Urinary bladder (tissue), 4 donors: Measurements from ENCODE around the gene MEF2D. TPM values are rescaled to one million over a fixed set of nuclear protein-coding genes. Genes with fewer than 3 reads are reported as not detected.
A peak's percentile ranks its signal among the peaks of the same experiment; 100 is the strongest.

Experiments used
- DNase-seq: peaks from one replicate; pipeline ENCODE4 v3.0.0-alpha.2; 2015; ENCODE audit errors: extremely low spot score
- H3K27ac ChIP-seq: one replicate; pipeline ENCODE4 v1.5.1; 2013; ENCODE audit warnings: low read depth, mild to moderate bottlenecking, moderate library complexity
- H3K36me3 ChIP-seq: one replicate; pipeline ENCODE4 v1.6.1; 2013; ENCODE audit warnings: mild to moderate bottlenecking, moderate library complexity; ENCODE audit not compliant: insufficient read depth
- H3K4me1 ChIP-seq: one replicate; pipeline ENCODE4 v1.6.1; 2013; ENCODE audit warnings: mild to moderate bottlenecking, moderate library complexity; ENCODE audit not compliant: insufficient read depth
- H3K4me3 ChIP-seq: one replicate; pipeline ENCODE4 v1.5.1; 2013; ENCODE audit warnings: low read depth, low read length
- WGBS: extraction: QIAGEN DNeasy Blood & Tissue Kit; methylation state at CpG from one replicate; pipeline ENCODE4 v1.1.7; 2013; 5-methylcytosine and 5-hydroxymethylcytosine counted together
- polyA plus RNA-seq: library from polyadenylated mRNA; stranded (reverse); fragments of 200-250 nt; gene quantifications from one replicate; pipeline ENCODE4 v1.2.3, GENCODE V29; 2013
- total RNA-seq: library from RNA; depleted of rRNA; stranded (reverse); fragments of >200 nt; gene quantifications from one replicate; pipeline ENCODE4 v1.2.3, GENCODE V29; 2014
- donor health status: healthy with polysubstance abuse.
- donor health status: healthy.

The MEF2D gene
- total and polyA plus RNA-seq, 2 donors = 10.0 to 55.5 TPM

DNA sequence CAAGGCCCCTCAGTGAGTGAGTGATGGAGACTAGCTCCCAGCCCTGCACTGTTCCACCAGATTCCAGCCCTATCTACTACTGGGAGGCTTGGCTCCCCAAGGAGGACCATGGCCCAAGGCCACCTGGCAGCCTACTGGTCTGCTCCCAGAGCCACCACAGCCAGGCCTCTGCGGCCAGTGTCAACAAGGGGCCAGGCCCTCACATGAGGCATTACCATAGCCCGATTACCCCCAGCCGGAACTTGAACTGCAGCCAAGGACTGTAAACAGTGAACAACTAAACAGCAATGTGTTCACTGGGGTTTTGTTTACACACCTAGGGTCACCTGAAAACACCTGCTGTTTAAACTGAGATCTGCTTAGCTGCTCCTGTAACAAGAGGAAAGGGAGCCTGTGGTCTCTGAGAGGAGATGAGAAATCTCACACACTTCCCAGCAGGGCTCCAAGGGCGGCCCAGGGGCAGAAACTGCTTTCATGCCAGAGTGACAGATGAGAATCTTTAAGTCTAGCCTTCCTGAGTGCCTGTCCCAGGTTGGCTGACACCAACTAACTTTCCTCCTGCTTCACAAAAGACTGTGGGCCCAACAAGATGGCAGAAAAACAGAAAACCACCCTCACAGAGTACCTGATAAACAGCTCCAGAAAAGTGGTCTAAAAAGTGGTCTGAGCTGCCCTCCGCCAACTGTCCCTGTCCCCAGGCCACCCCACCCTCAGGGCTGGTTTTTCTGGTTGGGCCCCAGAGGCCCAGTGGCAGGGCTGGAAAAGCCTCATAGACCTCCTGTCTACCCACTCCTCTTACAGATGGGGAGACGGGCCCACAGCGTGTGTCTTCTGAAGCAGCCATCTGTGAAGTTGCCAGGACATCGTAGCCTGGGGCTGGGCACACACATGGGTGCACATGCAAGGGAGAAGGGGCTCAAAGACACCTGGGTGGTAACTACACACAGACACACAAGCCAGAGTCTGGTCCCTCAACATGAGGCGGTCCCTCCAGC, 28.8 kb downstream of the MEF2D start:
- Histone ChIP-seq H3K36me3 (peaks cover 9% of the 10 kb centered on the region), H3K4me1 (no peaks in the 10 kb centered on the region), H3K4me3 (no peak overlapping the region), H3K27ac (peak overlapping the region; percentile 64)
- WGBS = 64% methylated on average over 9 of the region's 9 CpGs
- no peak for DNase-seq

DNA sequence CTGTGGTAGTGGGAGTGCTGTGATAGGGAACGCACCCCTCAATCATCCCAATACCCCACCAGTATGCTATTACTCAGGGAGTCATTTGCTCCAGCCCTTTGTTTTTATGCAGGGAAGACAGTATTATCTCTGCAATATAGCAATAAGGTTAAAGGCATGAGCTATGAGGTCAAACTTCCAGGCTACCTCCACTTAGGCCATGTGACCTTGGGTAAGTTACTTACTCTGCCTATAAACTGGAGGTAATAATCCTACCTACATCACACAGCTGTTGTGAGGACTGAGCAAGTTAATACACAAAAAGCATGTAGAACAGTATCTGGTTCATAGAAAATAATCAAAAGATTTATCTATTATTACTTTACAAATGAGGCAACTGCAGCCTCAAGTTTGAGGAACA, 30.1 kb downstream of the MEF2D start:
- 98% methylated on average over 1 of the region's 1 CpG for WGBS
- H3K36me3 ChIP-seq = peaks cover 9% of the 10 kb centered on the region
- no peak for DNase-seq
- no peak overlapping the region for H3K27ac ChIP-seq
- no peak overlapping the region for H3K4me3 ChIP-seq
- H3K4me1 ChIP-seq = no peaks in the 10 kb centered on the region

- Histone ChIP-seq H3K36me3 (peaks cover 9% of the 10 kb centered on the region), H3K4me1 (no peaks in the 10 kb centered on the region), H3K4me3 (no peak overlapping the region), H3K27ac (no peak overlapping the region)
- 87% methylated on average over 6 of the region's 6 CpGs for WGBS
- DNase-seq = no peak
Observed at GRCh38 chr1:156468693-156469345, 31.8 kb downstream of the MEF2D start.

DNA sequence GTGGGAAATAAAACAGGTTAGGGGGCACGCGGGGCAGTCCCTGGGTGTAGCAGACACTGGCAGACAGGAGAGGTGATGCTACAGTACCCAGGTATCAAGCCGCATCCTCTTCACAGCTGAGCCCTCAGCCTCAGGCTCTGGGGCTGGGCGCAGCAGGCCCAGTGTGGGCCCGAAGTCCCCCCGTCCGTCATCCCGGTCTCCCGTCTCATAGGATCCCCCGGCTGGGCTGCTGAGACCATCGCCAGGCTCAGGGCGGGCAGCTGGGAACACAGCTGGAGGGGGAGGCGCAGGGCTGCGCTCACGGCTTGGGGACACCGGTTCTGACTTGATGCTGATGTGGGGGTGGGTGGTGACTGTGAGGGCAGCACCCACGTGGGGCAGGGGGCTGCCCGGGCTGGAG, 32.7 kb downstream of the MEF2D start:
- H3K27ac ChIP-seq = no peak overlapping the region
- 88% methylated on average over 18 of the region's 18 CpGs for WGBS
- H3K36me3 ChIP-seq = peaks cover 9% of the 10 kb centered on the region
- no peaks in the 10 kb centered on the region for H3K4me1 ChIP-seq
- H3K4me3 ChIP-seq = no peak overlapping the region
- no peak for DNase-seq

GRCh38 chr1:156467385-156467784, 33.2 kb downstream of the MEF2D start:
- no peaks in the 10 kb centered on the region for H3K4me1 ChIP-seq
- H3K4me3 ChIP-seq = no peak overlapping the region
- peaks cover 9% of the 10 kb centered on the region for H3K36me3 ChIP-seq
- H3K27ac ChIP-seq = no peak overlapping the region
- no peak for DNase-seq
- 86% methylated on average over 9 of the region's 9 CpGs for WGBS

DNA sequence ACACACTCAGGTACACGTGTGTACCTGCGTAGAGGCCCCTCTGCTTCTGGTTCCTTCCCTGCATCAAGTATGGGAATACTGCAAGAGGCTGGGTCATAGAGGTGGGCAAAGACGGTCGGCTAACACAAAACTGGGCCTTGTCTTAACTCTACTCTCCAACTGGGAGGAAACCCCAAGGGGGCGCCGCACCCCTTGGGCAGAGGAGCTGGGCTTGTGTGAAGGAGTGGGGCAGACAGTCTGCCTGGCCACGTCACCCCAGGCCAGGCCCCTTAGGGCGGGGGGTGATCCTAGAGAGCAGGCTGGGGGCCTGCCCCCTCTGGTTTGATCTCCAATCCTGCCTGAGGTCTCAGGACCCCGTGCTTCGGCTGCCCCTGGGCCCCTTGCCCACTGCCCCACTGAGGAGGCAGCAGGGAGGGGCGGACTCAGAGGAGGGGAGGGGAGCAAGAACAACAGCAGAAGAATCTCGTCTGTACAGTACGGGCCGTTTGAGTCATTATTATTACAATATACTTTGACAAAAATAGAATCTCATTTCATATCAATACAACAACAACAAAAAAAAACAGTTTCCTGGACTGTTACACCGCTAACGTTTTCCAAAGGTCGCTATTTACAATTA, 34.7 kb downstream of the MEF2D start:
- WGBS = 54% methylated on average over 17 of the region's 17 CpGs
- Histone ChIP-seq H3K36me3 (peaks cover 9% of the 10 kb centered on the region), H3K4me3 (no peak overlapping the region), H3K4me1 (no peaks in the 10 kb centered on the region), H3K27ac (no peak overlapping the region)
- DNase-seq = no peak

DNA sequence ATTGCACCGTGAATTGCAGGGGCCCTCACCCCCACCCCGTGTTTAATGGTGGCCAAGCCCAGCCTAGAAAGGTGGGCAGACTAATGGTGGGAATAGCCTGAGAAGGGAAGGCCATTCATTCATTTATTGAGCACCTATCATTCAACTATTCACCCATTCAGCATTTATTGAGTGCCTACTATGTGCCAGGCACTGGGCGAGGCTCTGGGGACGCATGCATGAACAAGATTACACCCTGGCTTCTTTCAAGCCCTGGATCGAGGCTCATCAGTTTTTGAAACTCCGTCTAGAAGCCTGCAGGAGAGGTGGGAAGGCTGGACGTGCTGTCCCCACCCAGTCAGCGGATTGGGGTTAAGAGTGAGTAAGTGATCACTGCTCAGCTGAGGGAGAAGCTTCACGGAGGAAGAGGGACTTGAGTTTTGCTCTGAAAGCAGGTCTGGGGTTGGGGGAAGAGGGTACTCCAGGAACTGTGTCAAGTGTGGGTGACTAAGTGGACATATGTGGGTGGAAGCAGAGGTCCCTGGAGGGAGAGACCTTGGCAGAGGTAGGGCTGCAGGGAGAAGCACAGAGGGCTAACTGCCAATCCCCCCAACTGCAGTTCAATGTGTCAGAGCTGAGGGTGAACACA, 35.6 kb downstream of the MEF2D start:
- Histone ChIP-seq H3K27ac (no peak overlapping the region), H3K36me3 (peaks cover 9% of the 10 kb centered on the region), H3K4me1 (no peaks in the 10 kb centered on the region), H3K4me3 (no peak overlapping the region)
- 75% methylated on average over 9 of the region's 9 CpGs for WGBS
- no peak for DNase-seq

DNA sequence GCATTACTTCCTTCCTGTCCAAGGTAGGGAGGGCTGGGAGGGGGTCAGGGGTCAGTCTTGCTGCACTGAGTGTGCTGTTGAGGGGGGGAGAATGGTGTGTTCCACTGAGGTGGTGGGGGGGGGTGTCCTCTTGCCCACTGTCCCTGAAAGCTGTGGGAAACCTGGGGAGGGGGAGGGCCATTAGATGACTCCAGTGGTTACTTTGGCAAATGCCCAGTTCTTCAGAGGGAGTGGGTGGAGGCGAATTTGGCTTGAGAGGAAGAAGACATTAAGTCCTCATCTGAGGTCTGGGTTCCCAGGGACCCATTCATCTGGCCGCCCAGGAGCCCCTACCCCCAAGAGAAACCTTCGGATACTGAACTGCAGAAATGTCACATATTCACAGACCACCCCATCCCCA, 36.2 kb downstream of the MEF2D start:
- 65% methylated on average over 3 of the region's 3 CpGs for WGBS
- H3K4me1 ChIP-seq = no peaks in the 10 kb centered on the region
- peaks cover 9% of the 10 kb centered on the region for H3K36me3 ChIP-seq
- no peak for DNase-seq
- no peak overlapping the region for H3K4me3 ChIP-seq
- H3K27ac ChIP-seq = no peak overlapping the region

GRCh38 chr1:156463874-156464273, 36.7 kb downstream of the MEF2D start:
- Histone ChIP-seq H3K36me3 (peaks cover 9% of the 10 kb centered on the region), H3K27ac (peak overlapping the region; percentile 46), H3K4me1 (no peaks in the 10 kb centered on the region), H3K4me3 (no peak overlapping the region)
- WGBS = 58% methylated on average over 4 of the region's 4 CpGs
- DNase-seq = no peak

GRCh38 chr1:156462954-156463795, 37.4 kb downstream of the MEF2D start:
- H3K27ac ChIP-seq = no peak overlapping the region
- peaks cover 4% of the 10 kb centered on the region for H3K36me3 ChIP-seq
- H3K4me1 ChIP-seq = no peaks in the 10 kb centered on the region
- H3K4me3 ChIP-seq = no peak overlapping the region
- WGBS = 80% methylated on average over 20 of the region's 20 CpGs
- no peak for DNase-seq

- no peak for DNase-seq
- Histone ChIP-seq H3K4me3 (no peak overlapping the region), H3K27ac (no peak overlapping the region), H3K36me3 (no peaks in the 10 kb centered on the region), H3K4me1 (no peaks in the 10 kb centered on the region)
- WGBS = 89% methylated on average over 17 of the region's 17 CpGs
Observed at GRCh38 chr1:156461781-156462647, 38.6 kb downstream of the MEF2D start.

DNA sequence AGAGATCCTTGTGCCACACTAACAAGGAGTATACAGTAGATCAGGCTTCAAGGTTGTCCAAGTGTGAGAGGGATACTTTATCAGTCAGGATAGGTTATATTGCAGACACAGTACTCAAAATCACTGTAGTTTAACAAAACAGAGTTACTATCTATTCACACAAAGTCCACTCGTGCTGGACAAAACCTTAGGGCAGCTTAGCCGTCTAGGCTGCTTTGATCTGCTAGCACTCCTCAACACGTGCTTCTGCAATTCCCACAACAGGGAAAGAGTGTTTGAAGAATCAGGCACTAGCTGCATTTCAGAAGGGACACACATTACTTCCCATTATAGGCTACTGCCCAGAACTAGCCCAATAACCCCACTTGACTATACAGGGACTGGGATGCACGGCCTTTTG, 39.5 kb downstream of the MEF2D start:
- H3K27ac ChIP-seq = no peak overlapping the region

More for the DNA sequence above, 39.5 kb downstream of the MEF2D start:
- Histone ChIP-seq H3K4me1 (no peaks in the 10 kb centered on the region), H3K36me3 (no peaks in the 10 kb centered on the region), H3K4me3 (no peak overlapping the region)
- DNase-seq = no peak
- 52% methylated on average over 4 of the region's 4 CpGs for WGBS
